ELR (cell line): ENCODE measurements around the gene JOSD2.
A peak's percentile ranks its signal among the peaks of the same experiment; 100 is the strongest.

Source experiments
- DNase-seq: peaks from one replicate; pipeline ENCODE4 v3.0.0-alpha.2; 2015; ENCODE audit warnings: low read depth

Gene JOSD2, protein sequence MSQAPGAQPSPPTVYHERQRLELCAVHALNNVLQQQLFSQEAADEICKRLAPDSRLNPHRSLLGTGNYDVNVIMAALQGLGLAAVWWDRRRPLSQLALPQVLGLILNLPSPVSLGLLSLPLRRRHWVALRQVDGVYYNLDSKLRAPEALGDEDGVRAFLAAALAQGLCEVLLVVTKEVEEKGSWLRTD

GRCh38 chr19:50511069-50511822, at the start of gene JOSD2:
TSS of gene JOSD2 (minus strand) at chr19:50511191. CDS start at chr19:50510431, 760 bp downstream.
- DNase-seq: peak; percentile 99

DNA sequence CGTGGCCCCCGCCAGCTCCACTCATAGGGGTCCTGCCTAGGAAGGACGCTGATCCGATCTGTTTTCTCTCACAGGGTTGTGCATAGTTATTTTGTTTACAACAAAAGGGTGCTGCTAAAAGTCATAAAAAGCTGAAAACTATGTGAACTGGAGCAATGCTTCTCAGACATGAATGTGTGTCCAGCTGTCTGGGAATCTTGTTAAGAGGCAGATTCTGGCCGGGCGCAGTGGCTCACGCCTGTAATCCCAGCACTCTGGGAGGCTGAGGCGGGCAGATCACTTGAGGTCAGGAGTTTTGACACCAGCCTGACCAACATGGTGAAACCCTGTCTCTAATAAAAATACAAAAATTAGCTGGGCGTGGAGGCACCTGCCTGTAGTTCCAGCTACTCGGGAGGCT, 48.6 kb upstream of the JOSD2 start:
- no peak for DNase-seq

- no peak for DNase-seq
These were observed 47.5 kb upstream of the JOSD2 start for GRCh38 chr19:50558449-50558848.

DNA sequence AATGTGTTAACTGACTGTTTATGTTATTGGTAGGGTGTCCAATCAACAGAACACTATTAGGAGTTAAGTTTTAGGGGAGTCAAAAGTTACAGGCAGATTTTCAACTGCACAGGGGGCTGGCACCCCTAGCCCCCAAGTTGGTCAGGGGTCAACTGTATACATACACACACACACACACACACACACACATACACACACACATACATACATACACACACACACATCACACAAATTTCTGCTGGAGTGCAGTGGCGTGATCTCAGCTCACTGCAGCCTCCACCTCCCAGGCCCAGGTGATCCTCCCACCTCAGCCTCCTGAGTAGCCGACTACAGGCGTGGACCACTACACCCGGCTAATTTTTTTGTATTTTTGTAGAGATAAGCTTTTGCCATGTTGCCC, 47.0 kb upstream of the JOSD2 start:
- no peak for DNase-seq

DNA sequence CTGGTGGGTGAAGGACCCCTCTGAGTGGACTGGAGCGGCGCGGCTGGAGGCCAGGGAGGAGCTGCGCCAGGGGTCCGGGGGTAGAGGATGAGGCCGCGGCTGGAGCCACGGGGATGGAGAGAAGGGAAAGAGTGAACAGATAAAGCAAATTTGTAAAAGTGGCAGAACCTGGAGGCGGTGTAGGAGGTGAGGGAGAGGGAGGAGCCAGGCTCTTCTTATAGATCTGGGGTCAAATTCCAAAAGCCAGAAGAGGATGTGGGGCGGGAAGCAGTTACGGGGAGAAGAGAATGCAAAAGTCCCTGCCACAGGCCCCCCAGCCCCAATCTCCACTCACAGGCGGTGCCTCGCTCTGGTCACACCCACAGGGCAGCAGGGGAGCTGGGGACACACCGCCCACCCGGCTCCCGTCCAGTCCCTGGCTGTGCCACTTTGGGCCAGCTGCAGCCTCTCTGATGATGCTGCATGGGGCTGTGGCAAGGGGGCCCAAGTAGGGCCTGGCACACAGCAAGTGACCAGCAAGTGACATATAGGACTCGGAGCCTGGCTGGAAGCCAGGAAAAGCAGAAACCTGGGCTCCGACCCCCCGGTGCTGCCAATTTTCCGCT, 46.1 kb upstream of the JOSD2 start:
- no peak for DNase-seq

GRCh38 chr19:50556282-50557008, 45.5 kb upstream of the JOSD2 start:
- DNase-seq: peak; percentile 66

DNA sequence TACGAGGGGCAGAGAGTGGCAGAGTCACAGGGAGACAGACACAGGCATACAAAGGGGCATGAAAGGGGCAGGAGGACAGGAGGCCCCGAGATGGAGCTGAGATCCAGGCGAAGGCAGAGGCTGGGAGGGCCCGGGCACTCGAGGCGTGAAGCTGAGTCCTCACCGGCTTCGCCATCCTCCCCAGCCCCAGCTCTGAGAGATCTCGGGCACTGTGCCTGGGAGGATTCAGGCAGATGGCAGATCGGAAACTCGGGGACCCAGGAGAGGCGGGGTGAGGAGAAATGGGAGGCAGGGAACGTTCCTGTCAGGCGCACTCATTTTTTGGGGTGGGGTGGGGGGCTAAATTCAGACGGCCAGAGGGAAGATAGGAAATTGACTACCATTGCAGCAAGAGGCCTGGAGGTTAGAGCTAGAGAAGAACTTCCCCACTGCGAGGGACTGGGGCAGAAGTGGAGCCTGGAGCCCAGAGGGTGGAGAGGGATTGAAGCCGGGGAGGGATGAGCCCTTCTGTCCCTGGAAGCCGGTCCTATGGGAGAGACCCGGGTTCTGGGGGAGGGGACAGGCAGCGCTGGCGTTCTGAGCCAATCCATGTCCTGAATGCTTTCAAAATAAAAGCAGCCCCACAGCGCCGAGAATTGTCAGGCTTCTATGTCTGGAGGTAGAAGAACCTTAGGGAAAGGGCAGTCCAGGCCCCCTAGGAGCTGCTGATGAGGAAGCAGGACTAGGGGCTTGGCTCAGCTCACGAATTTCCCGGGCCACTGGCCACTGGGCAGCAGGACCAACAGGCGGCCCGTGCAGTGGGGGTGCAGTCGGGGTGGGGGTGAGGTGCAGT, 44.7 kb upstream of the JOSD2 start:
- DNase-seq: peak; percentile 13

- no peak for DNase-seq
These were observed 44.0 kb upstream of the JOSD2 start for GRCh38 chr19:50555033-50555432.

GRCh38 chr19:50554212-50554611, 43.2 kb upstream of the JOSD2 start:
- DNase-seq: no peak

- no peak for DNase-seq
These were observed 42.2 kb upstream of the JOSD2 start for GRCh38 chr19:50553134-50553703.

GRCh38 chr19:50552540-50552939, 41.5 kb upstream of the JOSD2 start:
- DNase-seq: no peak

DNA sequence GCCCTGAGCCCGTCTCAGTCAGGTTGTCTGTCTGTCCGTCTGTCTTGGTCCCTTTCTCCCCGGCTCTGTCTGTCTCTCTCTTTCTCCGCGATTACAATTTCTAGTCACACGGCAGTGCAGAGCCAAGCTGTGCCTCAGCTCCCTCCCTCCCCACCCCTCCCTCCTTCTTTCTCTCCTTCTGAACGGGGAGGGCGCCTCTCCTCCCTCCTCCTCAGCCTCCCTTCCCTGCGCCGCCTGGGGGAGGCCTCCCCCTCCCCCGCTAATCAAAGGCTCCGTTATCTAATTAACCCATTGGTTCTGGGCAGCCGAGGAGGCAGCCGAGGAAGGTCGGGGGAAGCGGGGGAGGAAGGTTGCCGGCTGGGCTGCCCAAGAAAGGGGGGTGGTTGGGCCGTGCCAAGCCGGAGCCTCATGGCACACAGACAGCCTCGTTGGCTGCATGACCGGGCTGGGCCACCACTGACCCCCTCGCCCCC, 40.8 kb upstream of the JOSD2 start:
- DNase-seq: no peak

DNA sequence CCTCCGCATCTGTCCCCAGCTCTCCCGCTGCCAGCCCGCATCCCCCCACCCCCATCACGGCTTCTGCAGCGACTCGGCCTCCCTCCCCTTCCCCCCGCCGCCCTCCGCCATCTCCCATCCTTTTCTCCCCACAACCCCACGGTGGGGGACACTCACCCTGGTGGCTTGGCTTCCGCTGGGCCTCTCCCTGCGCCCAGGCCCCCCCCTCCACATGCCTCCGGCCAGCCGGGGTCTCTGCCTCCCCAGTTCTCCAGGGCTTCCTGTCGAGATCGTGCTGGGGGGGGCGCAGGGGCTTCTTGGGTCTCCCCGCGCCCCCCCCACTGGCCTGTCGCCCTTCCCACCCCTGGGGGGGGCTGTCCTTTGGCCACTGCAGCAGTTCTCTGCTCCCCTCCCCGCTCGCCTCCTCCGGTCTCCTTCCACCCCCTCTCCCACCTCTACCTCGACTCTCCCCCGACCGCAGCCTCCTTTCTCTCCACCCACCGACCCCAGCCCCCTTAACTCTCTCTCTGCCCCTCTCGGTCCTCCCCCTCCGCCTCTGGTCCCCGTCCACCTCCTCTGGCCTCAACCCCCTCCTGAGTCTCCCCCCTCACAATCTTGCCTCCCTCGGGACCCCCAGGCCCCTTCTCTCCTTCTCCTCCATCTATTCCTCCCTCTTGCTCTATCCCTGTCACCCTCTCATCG, 40.2 kb upstream of the JOSD2 start:
- no peak for DNase-seq

DNA sequence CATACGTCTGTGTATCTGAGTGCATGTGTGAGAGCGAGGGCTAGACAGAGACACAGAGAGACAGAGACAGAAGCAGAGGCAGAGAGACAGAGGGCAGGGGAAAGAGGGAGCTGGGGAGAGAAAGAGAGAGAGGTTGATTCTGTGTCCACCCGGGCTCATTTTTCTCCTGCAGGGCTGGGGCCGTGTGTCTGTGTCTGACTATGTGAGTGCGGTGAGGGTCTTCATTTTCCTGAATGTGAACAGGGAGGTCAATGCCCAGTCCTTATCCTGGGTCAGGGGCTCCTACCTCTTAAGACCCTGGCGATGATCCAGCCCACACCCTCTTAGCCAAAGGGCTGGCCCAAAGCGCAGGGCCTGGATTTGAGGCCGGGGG, 39.6 kb upstream of the JOSD2 start:
- DNase-seq: no peak

DNA sequence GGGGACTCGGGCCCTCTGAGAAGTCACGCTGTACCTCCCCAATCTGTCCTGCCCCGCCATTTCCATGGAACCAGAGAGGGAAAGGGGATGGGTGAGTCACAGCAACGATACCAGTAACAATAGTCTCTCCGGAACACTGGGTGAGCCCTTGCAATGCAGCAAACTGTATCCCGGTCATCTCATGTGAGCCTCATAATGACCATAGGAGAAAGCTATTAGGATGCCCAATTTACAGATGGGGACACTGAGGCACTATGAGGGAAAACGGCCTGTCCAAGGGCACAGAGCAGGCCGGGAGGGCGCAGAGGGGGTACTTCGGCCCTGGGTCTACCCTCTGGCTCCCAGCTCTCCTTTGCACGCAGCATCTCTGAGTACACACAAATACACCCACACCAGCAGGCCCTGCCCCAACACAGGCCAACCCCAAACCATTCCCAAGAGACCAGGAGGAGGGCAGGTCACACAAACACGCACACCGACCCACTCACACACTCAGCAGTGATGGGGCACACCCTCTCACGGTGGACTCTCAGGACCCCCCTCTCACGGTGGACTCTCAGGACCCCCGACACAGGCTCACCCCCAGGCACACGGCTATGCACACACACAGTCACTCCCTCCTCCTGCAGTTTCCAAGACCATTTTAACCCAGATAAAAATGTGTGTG, 39.1 kb upstream of the JOSD2 start:
- DNase-seq: no peak

DNA sequence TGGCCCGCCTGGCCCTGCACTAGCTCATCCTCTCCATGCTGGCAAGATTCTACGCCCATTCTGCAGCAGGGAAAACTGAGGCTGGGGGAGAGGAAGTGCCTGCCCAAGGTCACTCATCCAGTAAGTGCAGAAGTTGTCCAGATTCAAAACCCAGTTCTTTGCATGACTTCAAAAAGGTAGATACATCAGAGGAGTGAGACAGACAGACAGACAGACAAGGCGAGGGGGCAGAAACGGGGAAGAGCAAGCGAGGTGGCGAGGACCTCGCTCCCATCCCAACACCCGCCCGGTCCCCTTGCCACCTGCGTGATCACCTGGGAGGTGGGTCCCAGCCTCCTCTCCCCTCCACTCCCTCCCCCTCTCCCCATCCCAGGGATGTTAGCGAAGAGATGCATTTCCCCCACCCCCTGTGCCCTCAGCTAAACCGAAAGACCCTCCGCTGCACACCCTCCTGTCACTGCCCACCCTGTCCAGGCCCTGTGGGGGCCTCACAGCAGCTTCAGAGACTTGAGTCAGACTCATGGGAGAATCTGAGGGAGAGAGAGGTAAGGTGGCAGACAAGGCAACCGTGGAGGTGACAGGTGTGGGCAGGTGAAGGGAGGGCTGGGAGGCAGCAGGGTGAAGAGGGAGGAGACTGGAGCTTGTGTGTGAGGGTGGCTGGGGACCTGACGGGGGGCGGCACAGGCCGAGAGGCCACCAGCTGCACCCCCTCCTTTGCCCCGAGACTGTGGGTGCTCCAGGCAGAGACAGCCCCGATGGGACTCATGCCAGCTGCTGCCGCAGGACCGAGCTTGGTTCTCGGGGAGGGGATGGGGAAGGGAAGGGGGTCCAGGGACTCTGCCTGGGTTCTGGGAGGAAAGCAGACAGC, 38.3 kb upstream of the JOSD2 start:
- DNase-seq: no peak

DNA sequence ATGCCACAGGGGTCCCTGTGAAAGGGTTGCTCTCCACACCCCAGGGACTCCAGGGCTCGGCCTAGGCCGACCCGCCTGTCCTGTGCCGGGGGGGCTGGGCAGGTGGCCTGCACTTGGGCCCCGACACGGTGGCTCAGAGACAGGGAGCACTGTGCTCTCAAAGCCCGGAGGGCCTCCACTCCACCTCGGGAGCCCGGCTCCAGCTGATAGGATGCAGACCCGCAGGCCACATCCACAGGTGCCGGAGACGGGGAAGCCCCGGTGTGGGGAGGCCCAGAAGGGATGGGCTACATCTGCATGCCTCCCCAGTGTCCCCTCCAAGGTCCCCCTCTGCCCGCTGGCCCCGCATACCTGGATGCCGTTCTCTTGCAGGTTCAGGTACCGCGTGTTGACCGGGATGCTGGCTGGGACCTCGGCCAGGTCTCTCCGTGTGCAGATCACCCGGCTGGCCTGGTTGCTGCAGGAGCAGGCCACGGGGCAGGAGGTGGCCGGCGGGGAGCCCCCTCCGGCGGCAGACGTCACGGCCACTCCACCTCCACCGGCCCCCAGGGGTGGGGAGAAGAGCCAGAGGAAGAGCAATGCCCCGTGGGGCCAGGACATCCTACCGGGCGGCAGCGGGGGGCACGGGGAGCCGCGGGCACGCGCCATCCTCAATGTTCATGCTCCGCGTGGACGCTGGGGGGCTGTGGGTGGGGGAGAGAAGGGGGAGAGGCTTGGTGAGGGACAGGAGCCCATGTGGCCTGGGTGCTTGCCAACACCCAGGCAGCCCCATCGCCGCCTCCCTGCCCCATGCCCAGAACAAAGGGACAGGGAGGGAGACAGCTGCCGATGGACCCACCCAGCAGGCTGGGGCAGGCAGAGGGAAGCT, 37.4 kb upstream of the JOSD2 start:
- DNase-seq: no peak
